OCI-LY3 (cell line): Measurements from ENCODE around the gene CRTC1.

ENCODE experiments used
- EZH2phosphoT487 ChIP-seq: fragments of 200-600 bp; shearing (Covaris generic); IDR thresholded peaks from 2 replicates; pipeline ENCODE4 v1.6.1; 2018; ENCODE audit warnings: antibody characterized with exemption, mixed run types, low read depth
- TF ChIP-seq, protein P1 (sequence below): fragments of 200-600, 300-600 bp; sonication (generic); IDR thresholded peaks from 2 replicates; pipeline ENCODE4 v1.5.1; 2014; ENCODE audit warnings: antibody characterized with exemption, low read length, low read depth

DNA sequence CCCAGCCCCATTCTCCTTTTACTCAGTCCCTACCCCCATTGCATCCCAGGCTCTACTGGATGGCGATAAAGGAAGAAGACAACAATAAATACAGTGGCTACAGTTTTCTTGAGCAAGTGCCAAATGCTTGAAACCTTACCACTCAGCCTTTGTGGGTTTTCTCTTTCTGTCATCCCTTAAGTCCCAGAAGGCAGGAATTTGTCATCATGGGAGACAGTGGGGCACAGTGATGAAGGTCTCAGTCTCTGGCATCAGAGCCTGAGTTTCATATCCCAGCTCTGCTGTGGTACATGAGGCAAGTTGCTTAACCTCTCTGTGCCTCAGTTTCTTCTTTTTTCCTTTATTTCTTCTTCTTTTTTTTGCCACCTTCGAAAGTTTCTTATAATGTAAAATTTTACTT is 112.8 kb downstream of the CRTC1 start:
- TF ChIP-seq, protein P1, sequence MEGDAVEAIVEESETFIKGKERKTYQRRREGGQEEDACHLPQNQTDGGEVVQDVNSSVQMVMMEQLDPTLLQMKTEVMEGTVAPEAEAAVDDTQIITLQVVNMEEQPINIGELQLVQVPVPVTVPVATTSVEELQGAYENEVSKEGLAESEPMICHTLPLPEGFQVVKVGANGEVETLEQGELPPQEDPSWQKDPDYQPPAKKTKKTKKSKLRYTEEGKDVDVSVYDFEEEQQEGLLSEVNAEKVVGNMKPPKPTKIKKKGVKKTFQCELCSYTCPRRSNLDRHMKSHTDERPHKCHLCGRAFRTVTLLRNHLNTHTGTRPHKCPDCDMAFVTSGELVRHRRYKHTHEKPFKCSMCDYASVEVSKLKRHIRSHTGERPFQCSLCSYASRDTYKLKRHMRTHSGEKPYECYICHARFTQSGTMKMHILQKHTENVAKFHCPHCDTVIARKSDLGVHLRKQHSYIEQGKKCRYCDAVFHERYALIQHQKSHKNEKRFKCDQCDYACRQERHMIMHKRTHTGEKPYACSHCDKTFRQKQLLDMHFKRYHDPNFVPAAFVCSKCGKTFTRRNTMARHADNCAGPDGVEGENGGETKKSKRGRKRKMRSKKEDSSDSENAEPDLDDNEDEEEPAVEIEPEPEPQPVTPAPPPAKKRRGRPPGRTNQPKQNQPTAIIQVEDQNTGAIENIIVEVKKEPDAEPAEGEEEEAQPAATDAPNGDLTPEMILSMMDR, result no peak
- no peak for TF ChIP-seq EZH2phosphoT487
